Liver (tissue), 9 donors: Measurements from ENCODE around the gene ZNF746. TPM values are rescaled to one million over a fixed set of nuclear protein-coding genes. Genes with fewer than 3 reads are reported as not detected.

Experiments
- DNase-seq: peaks from one replicate; pipeline ENCODE4 v3.0.0-alpha.2; 2017; ENCODE audit warnings: low spot score
- H3K27ac ChIP-seq, 2 donors: one replicate each; pipeline ENCODE4 v1.7.0; 2013; ENCODE audit warnings: inconsistent platforms in 2 of 2, low read length in 2 of 2, control low read depth in 1 of 2, low read depth in 1 of 2, mild to moderate bottlenecking in 1 of 2
- H3K27me3 ChIP-seq, 4 donors: one replicate each; pipeline versions ENCODE4 v1.6.1 to v1.7.0; 2013; ENCODE audit warnings: low read length in 3 of 4, inconsistent platforms in 1 of 4, mild to moderate bottlenecking in 1 of 4, moderate library complexity in 1 of 4; ENCODE audit not compliant: control insufficient read depth in 4 of 4, insufficient read depth in 4 of 4
- H3K36me3 ChIP-seq, 4 donors: one replicate each; pipeline versions ENCODE4 v1.6.1 to v1.7.0; 2013; ENCODE audit warnings: low read length in 3 of 4, mild to moderate bottlenecking in 3 of 4, low read depth in 1 of 4, moderate library complexity in 1 of 4; ENCODE audit not compliant: control insufficient read depth in 4 of 4, insufficient read depth in 3 of 4
- H3K4me1 ChIP-seq, 4 donors: one replicate each; pipeline versions ENCODE4 v1.6.1 to v1.7.0; 2013; ENCODE audit warnings: low read length in 3 of 4, mild to moderate bottlenecking in 3 of 4, moderate library complexity in 1 of 4; ENCODE audit not compliant: control insufficient read depth in 4 of 4, insufficient read depth in 4 of 4
- H3K4me3 ChIP-seq, 3 donors: one replicate each; pipeline versions ENCODE4 v1.6.1 to v1.7.0; 2013; ENCODE audit warnings: low read length in 3 of 3, control low read depth in 1 of 3, low read depth in 1 of 3, mild to moderate bottlenecking in 1 of 3
- H3K9ac ChIP-seq, 2 donors: one replicate each; pipeline ENCODE4 v1.7.0; 2013; ENCODE audit warnings: low read length in 2 of 2, mild to moderate bottlenecking in 2 of 2, moderate library complexity in 2 of 2, control low read depth in 1 of 2, low read depth in 1 of 2
- H3K9me3 ChIP-seq, 4 donors: one replicate each; pipeline versions ENCODE4 v1.6.1 to v1.7.0; 2013; ENCODE audit warnings: low read length in 3 of 4; ENCODE audit not compliant: control insufficient read depth in 4 of 4
- EGR1 ChIP-seq, 2 donors: IDR thresholded peaks; 2 replicates each; pipeline ENCODE4 v1.6.1; 2016 to 2018; ENCODE audit warnings: antibody characterized with exemption in 2 of 2, low read depth in 2 of 2
- FOXA1 ChIP-seq: IDR thresholded peaks from 2 replicates; pipeline ENCODE4 v1.6.1; 2016; ENCODE audit warnings: antibody characterized with exemption
- FOXA2 ChIP-seq: IDR thresholded peaks from 2 replicates; pipeline ENCODE4 v1.6.1; 2016; ENCODE audit warnings: antibody characterized with exemption
- GABPA ChIP-seq, 2 donors: IDR thresholded peaks in 1 of 2; conservative IDR thresholded peaks in 1 of 2; 2 replicates each; pipeline ENCODE4 v1.6.1; 2016; ENCODE audit warnings: antibody characterized with exemption in 2 of 2, mild to moderate bottlenecking in 1 of 2, moderate library complexity in 1 of 2
- HNF4A ChIP-seq, 2 donors: conservative IDR thresholded peaks; 2 replicates each; pipeline ENCODE4 v1.6.1; 2016; ENCODE audit warnings: antibody characterized with exemption in 2 of 2, mild to moderate bottlenecking in 2 of 2
- HNF4G ChIP-seq: IDR thresholded peaks from 2 replicates; pipeline ENCODE4 v1.6.1; 2016; ENCODE audit warnings: antibody characterized with exemption
- JUND ChIP-seq, 2 donors: IDR thresholded peaks; 2 replicates each; pipeline ENCODE4 v1.6.1; 2016; ENCODE audit warnings: antibody characterized with exemption in 2 of 2
- MAX ChIP-seq: IDR thresholded peaks from 2 replicates; pipeline ENCODE4 v1.6.1; 2016; ENCODE audit warnings: antibody characterized with exemption
- NR2F2 ChIP-seq: IDR thresholded peaks from 2 replicates; pipeline ENCODE4 v1.6.1; 2016; ENCODE audit warnings: antibody characterized with exemption
- RAD21 ChIP-seq, 2 donors: IDR thresholded peaks; 2 replicates each; pipeline ENCODE4 v1.6.1; 2016; ENCODE audit warnings: antibody characterized with exemption in 2 of 2, mild to moderate bottlenecking in 2 of 2
- RXRA ChIP-seq, 2 donors: IDR thresholded peaks; 2 replicates each; pipeline ENCODE4 v1.6.1; 2017 to 2018; ENCODE audit warnings: antibody characterized with exemption in 2 of 2, mild to moderate bottlenecking in 1 of 2
- SP1 ChIP-seq: IDR thresholded peaks from 2 replicates; pipeline ENCODE4 v1.6.1; 2018; ENCODE audit warnings: antibody characterized with exemption, mild to moderate bottlenecking
- TAF1 ChIP-seq: conservative IDR thresholded peaks from 2 replicates; pipeline ENCODE4 v1.6.1; 2016; ENCODE audit warnings: antibody characterized with exemption, mild to moderate bottlenecking
- YY1 ChIP-seq: IDR thresholded peaks from 2 replicates; pipeline ENCODE4 v1.6.1; 2016; ENCODE audit warnings: antibody characterized with exemption, mild to moderate bottlenecking
- WGBS: extraction: QIAGEN DNeasy Blood & Tissue Kit; methylation state at CpG from one replicate; pipeline ENCODE4 v1.1.7; 2013; 5-methylcytosine and 5-hydroxymethylcytosine counted together
- polyA plus RNA-seq, 2 donors: library from polyadenylated mRNA; stranded (reverse) in 1 of 2; unstranded in 1 of 2; fragments of 200-250 nt in 1 of 2; fragments of >200 nt in 1 of 2; fragmentation: Nextera tagmentation in 1 of 2; extraction: Ambion mirVana in 1 of 2; gene quantifications; one replicate each; pipeline versions ENCODE4 v1.2.1 to v1.2.3, GENCODE V29; 2013 to 2015
- total RNA-seq, 2 donors: library from RNA; depleted of rRNA; stranded (reverse); fragments of >200 nt; gene quantifications; one replicate each; pipeline ENCODE4 v1.2.3, GENCODE V29; 2014
- TF ChIP-seq, protein P1 (sequence below): IDR thresholded peaks from 2 replicates; pipeline ENCODE4 v1.6.1; 2016; ENCODE audit warnings: antibody characterized with exemption
- TF ChIP-seq, protein P2 (sequence below): IDR thresholded peaks from 2 replicates; pipeline ENCODE4 v1.6.1; 2016; ENCODE audit warnings: antibody characterized with exemption
- TF ChIP-seq, protein P3 (sequence below): fragments of 150-350 bp; IDR thresholded peaks from 2 replicates; pipeline ENCODE4 v1.5.1; 2017; ENCODE audit warnings: improper control_type of control experiment, low read depth, low read length; ENCODE audit not compliant: missing input control
- TF ChIP-seq, protein P4 (sequence below): IDR thresholded peaks from 2 replicates; pipeline ENCODE4 v1.6.1; 2016; ENCODE audit warnings: antibody characterized with exemption, mild to moderate bottlenecking
- donor health status: healthy.
- donor health status: healthy.
- donor health status: healthy.
- donor health status: healthy.
- donor health status: healthy.

The ZNF746 gene
- total and polyA plus RNA-seq, 4 donors, result 3.8 to 13.5 (median 9.2) TPM

GRCh38 chr7:149525280-149525679 is 27.7 kb upstream of the ZNF746 start:
- Histone ChIP-seq H3K36me3 (no peaks in the 10 kb centered on the region), H3K27ac (no peak overlapping the region), H3K27me3 (no peaks in the 10 kb centered on the region), H3K4me3 (no peak overlapping the region), H3K9ac (no peak overlapping the region), H3K9me3 (peaks cover 22 to 39% (median 27%) of the 10 kb centered on the region in 4 donors), H3K4me1 (no peaks in the 10 kb centered on the region)
- TF ChIP-seq, protein P1, sequence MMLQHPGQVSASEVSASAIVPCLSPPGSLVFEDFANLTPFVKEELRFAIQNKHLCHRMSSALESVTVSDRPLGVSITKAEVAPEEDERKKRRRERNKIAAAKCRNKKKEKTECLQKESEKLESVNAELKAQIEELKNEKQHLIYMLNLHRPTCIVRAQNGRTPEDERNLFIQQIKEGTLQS, result no peak
- no peak for TF ChIP-seq NR2F2
- no peak for TF ChIP-seq RAD21 (IDR thresholded peaks at IDR 0.05)
- TF ChIP-seq, protein P2, sequence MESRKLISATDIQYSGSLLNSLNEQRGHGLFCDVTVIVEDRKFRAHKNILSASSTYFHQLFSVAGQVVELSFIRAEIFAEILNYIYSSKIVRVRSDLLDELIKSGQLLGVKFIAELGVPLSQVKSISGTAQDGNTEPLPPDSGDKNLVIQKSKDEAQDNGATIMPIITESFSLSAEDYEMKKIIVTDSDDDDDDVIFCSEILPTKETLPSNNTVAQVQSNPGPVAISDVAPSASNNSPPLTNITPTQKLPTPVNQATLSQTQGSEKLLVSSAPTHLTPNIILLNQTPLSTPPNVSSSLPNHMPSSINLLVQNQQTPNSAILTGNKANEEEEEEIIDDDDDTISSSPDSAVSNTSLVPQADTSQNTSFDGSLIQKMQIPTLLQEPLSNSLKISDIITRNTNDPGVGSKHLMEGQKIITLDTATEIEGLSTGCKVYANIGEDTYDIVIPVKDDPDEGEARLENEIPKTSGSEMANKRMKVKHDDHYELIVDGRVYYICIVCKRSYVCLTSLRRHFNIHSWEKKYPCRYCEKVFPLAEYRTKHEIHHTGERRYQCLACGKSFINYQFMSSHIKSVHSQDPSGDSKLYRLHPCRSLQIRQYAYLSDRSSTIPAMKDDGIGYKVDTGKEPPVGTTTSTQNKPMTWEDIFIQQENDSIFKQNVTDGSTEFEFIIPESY, result no peak
- no peak for TF ChIP-seq FOXA1
- no peak for TF ChIP-seq MAX
- TF ChIP-seq TAF1, result no peak
- no peak for DNase-seq
- WGBS, result 72% methylated on average over 3 of the region's 3 CpGs

DNA sequence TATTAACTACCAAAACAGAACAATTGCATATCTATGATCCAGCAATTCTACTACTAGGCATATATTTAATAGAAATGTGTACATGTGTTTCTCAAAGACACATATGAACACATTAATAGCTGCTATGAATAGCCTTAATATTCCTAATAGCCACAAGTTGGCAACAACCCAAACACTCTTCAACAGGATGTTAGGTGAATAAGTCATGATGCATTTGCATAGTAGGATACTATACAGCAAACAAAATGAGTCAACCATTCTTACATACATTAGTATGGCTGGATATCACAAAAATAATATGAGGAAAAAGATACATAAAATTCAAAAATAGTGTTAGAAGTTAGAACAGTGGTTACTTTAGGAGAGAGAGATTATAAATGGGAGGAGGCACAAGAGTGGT is 26.8 kb upstream of the ZNF746 start:
- TF ChIP-seq RXRA (IDR thresholded peaks at IDR 0.05) (no peak), FOXA2 (no peak), MAX (no peak), RAD21 (IDR thresholded peaks at IDR 0.05) (no peak), FOXA1 (no peak), SP1 (no peak), NR2F2 (no peak), HNF4G (no peak), GABPA (IDR thresholded peaks at IDR 0.05 in 1 of 2, conservative IDR thresholded peaks at IDR 0.05 in 1 of 2) (no peak), JUND (IDR thresholded peaks at IDR 0.05) (no peak), TAF1 (no peak), YY1 (no peak), EGR1 (IDR thresholded peaks at IDR 0.05; ENCODE audit: low read depth in 2 of 2) (no peak), HNF4A (conservative IDR thresholded peaks at IDR 0.05) (no peak)
- TF ChIP-seq, protein P2, result no peak
- TF ChIP-seq, protein P1, result no peak
- TF ChIP-seq, protein P3, sequence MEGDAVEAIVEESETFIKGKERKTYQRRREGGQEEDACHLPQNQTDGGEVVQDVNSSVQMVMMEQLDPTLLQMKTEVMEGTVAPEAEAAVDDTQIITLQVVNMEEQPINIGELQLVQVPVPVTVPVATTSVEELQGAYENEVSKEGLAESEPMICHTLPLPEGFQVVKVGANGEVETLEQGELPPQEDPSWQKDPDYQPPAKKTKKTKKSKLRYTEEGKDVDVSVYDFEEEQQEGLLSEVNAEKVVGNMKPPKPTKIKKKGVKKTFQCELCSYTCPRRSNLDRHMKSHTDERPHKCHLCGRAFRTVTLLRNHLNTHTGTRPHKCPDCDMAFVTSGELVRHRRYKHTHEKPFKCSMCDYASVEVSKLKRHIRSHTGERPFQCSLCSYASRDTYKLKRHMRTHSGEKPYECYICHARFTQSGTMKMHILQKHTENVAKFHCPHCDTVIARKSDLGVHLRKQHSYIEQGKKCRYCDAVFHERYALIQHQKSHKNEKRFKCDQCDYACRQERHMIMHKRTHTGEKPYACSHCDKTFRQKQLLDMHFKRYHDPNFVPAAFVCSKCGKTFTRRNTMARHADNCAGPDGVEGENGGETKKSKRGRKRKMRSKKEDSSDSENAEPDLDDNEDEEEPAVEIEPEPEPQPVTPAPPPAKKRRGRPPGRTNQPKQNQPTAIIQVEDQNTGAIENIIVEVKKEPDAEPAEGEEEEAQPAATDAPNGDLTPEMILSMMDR, result no peak
- TF ChIP-seq, protein P4, sequence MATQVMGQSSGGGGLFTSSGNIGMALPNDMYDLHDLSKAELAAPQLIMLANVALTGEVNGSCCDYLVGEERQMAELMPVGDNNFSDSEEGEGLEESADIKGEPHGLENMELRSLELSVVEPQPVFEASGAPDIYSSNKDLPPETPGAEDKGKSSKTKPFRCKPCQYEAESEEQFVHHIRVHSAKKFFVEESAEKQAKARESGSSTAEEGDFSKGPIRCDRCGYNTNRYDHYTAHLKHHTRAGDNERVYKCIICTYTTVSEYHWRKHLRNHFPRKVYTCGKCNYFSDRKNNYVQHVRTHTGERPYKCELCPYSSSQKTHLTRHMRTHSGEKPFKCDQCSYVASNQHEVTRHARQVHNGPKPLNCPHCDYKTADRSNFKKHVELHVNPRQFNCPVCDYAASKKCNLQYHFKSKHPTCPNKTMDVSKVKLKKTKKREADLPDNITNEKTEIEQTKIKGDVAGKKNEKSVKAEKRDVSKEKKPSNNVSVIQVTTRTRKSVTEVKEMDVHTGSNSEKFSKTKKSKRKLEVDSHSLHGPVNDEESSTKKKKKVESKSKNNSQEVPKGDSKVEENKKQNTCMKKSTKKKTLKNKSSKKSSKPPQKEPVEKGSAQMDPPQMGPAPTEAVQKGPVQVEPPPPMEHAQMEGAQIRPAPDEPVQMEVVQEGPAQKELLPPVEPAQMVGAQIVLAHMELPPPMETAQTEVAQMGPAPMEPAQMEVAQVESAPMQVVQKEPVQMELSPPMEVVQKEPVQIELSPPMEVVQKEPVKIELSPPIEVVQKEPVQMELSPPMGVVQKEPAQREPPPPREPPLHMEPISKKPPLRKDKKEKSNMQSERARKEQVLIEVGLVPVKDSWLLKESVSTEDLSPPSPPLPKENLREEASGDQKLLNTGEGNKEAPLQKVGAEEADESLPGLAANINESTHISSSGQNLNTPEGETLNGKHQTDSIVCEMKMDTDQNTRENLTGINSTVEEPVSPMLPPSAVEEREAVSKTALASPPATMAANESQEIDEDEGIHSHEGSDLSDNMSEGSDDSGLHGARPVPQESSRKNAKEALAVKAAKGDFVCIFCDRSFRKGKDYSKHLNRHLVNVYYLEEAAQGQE, result no peak
- Histone ChIP-seq H3K9ac (no peak overlapping the region), H3K36me3 (no peaks in the 10 kb centered on the region), H3K4me3 (no peak overlapping the region), H3K4me1 (no peaks in the 10 kb centered on the region), H3K9me3 (peaks cover 14 to 32% (median 21%) of the 10 kb centered on the region in 4 donors), H3K27ac (no peak overlapping the region), H3K27me3 (no peaks in the 10 kb centered on the region)
- DNase-seq, result no peak
